ENCODE measurements around the gene FILIP1.

GRCh38 chr6:75512591-75512990, 19.0 kb upstream of the FILIP1 start:
- TF ChIP-seq POLR2AphosphoS5 (IDR thresholded peaks at IDR 0.05) (no peak), CTCF (IDR thresholded peaks at IDR 0.05) (no peak)
